ENCODE measurements around the gene HOXB9. TPM values are rescaled to one million over a fixed set of nuclear protein-coding genes. Genes with fewer than 3 reads are reported as not detected.

Gene HOXB9
- total and polyA plus RNA-seq, 9 of the 15 experiments (the other 6 are each of a cell fraction or from before 2014, with no cell fraction given): 3.1 to 196 (median 77.6) TPM

GRCh38 chr17:48663134-48663924 lies 37.2 kb upstream of the HOXB9 start (continued):
- TF ChIP-seq, protein P1, sequence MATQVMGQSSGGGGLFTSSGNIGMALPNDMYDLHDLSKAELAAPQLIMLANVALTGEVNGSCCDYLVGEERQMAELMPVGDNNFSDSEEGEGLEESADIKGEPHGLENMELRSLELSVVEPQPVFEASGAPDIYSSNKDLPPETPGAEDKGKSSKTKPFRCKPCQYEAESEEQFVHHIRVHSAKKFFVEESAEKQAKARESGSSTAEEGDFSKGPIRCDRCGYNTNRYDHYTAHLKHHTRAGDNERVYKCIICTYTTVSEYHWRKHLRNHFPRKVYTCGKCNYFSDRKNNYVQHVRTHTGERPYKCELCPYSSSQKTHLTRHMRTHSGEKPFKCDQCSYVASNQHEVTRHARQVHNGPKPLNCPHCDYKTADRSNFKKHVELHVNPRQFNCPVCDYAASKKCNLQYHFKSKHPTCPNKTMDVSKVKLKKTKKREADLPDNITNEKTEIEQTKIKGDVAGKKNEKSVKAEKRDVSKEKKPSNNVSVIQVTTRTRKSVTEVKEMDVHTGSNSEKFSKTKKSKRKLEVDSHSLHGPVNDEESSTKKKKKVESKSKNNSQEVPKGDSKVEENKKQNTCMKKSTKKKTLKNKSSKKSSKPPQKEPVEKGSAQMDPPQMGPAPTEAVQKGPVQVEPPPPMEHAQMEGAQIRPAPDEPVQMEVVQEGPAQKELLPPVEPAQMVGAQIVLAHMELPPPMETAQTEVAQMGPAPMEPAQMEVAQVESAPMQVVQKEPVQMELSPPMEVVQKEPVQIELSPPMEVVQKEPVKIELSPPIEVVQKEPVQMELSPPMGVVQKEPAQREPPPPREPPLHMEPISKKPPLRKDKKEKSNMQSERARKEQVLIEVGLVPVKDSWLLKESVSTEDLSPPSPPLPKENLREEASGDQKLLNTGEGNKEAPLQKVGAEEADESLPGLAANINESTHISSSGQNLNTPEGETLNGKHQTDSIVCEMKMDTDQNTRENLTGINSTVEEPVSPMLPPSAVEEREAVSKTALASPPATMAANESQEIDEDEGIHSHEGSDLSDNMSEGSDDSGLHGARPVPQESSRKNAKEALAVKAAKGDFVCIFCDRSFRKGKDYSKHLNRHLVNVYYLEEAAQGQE (IDR thresholded peaks at IDR 0.05; ENCODE audit: borderline replicate concordance): peak; percentile 23; the same call in 1 of the 2 replicates
- TF ChIP-seq, protein P1 (CRISPR knock-in tag; IDR thresholded peaks at IDR 0.05; ENCODE audit: low read depth): no peak
- TF ChIP-seq EP300 (IDR thresholded peaks at IDR 0.05; ENCODE audit: low read length) (no peak), RAD21 (CRISPR knock-in tag; conservative IDR thresholded peaks at IDR 0.05 in 1 of 2, IDR thresholded peaks at IDR 0.05 in 1 of 2) (peak in 1 of 2 experiments; percentile 32; a peak in 2 of 4 replicates), TBL1XR1 (IDR thresholded peaks at IDR 0.05; ENCODE audit: low read length in 2 of 2) (no peak)

Measured in K562 (cell line).